Panc1 (cell line): Measurements from ENCODE around the gene ERMAP. TPM values are rescaled to one million over a fixed set of nuclear protein-coding genes. Genes with fewer than 3 reads are reported as not detected.

Source experiments
- ATAC-seq: fragments of 200-7000 bp; cut with Tn5 transposase; 2 replicates; pipeline ENCODE4 v1.9.1; 2020; ENCODE audit warnings: mild to moderate bottlenecking, moderate library complexity
- BruUV-seq: library from RNA; stranded (reverse); fragments of 400-500 nt; replicated peaks from 2 replicates; lab custom pipeline; 2021; lab: Mats Ljungman, UMichigan
- CTCF ChIA-PET: fragments of 300-600 bp; sonication (Branson Sonifier 250); formaldehyde crosslinking; loops from one replicate; lab custom pipeline; 2022; ENCODE audit warnings: antibody characterized with exemption; lab: Charles Lee
- POLR2A ChIA-PET: fragments of 300-600 bp; sonication (Branson Sonifier 250); formaldehyde crosslinking; loops from one replicate; lab custom pipeline; 2022; ENCODE audit warnings: antibody characterized with exemption; lab: Charles Lee
- DNase-seq: peaks from one replicate; pipeline ENCODE4 v3.0.0-alpha.2; 2010; ENCODE audit warnings: low read depth, low spot score
- H3K27ac ChIP-seq: 2 replicates; pipeline ENCODE4 v1.5.1; 2011; ENCODE audit warnings: mild to moderate bottlenecking, low read length, inconsistent platforms
- H3K27me3 ChIP-seq: fragments of 200-500 bp; sonication (Bioruptor generic); 2 replicates; pipeline ENCODE4 v1.6.0; 2014; ENCODE audit warnings: low read length, inconsistent platforms; ENCODE audit not compliant: control insufficient read depth, insufficient read depth
- H3K36me3 ChIP-seq: fragments of 200-500 bp; sonication (Bioruptor generic); 2 replicates; pipeline ENCODE4 v1.5.1; 2014; ENCODE audit warnings: inconsistent platforms, mild to moderate bottlenecking, low read length, moderate library complexity; ENCODE audit not compliant: control insufficient read depth, insufficient read depth
- H3K4me1 ChIP-seq: 2 replicates; pipeline ENCODE4 v1.5.1; 2011; ENCODE audit warnings: inconsistent platforms, mild to moderate bottlenecking, low read length, moderate library complexity; ENCODE audit not compliant: control insufficient read depth, insufficient read depth
- H3K4me3 ChIP-seq, 2 experiments: 2 replicates each; pipeline ENCODE4 v1.5.1; 2011 to 2012; ENCODE audit warnings: low read depth in 2 of 2, low read length in 2 of 2, mild to moderate bottlenecking in 2 of 2, inconsistent platforms in 1 of 2, moderate library complexity in 1 of 2
- H3K9me3 ChIP-seq: fragments of 200-500 bp; sonication (Bioruptor generic); 2 replicates; pipeline ENCODE4 v1.5.1; 2014; ENCODE audit warnings: low read depth, mild to moderate bottlenecking, inconsistent platforms, low read length, moderate library complexity; ENCODE audit not compliant: control insufficient read depth, insufficient read depth
- POLR2AphosphoS5 ChIP-seq: IDR thresholded peaks from 2 replicates; pipeline ENCODE4 v1.6.1; 2012; ENCODE audit warnings: mild to moderate bottlenecking, low read depth, low read length, moderate library complexity
- SIN3A ChIP-seq: IDR thresholded peaks from 2 replicates; pipeline ENCODE4 v1.6.1; 2012; ENCODE audit warnings: low read depth, mild to moderate bottlenecking, low read length, moderate library complexity, borderline replicate concordance; ENCODE audit not compliant: insufficient read depth
- TCF7L2 ChIP-seq: IDR thresholded peaks from 2 replicates; pipeline ENCODE4 v1.6.1; 2011; ENCODE audit warnings: mild to moderate bottlenecking, low read depth, low read length, inconsistent platforms
- in situ Hi-C: cut with HindIII; loops from 2 replicates; pipeline ENCODE4 v1.10.0; 2016; ENCODE audit warnings: low sequenced_read_pairs, low pct_unique_long_range_greater_than_20kb
- intact Hi-C: fragments of 100-400 bp; cut with micrococcal nuclease; formaldehyde crosslinking; loops from one replicate; pipeline ENCODE4 v1.10.0; 2022; ENCODE audit not compliant: unreplicated experiment
- total RNA-seq: library from RNA; stranded (reverse); gene quantifications from one replicate; pipeline ENCODE4 v1.2.1, GENCODE V29; 2021; ENCODE audit not compliant: unreplicated experiment
- TF ChIP-seq, protein P1 (sequence below): fragments of 450-650 bp; IDR thresholded peaks from 2 replicates; pipeline ENCODE4 v1.5.1; 2017; ENCODE audit warnings: mild to moderate bottlenecking
- TF ChIP-seq, protein P2 (sequence below), 2 experiments: IDR thresholded peaks; 2 replicates each; pipeline ENCODE4 v1.6.1; 2011 to 2012; ENCODE audit warnings: low read depth in 2 of 2, control low read depth in 1 of 2, low read length in 1 of 2, mild to moderate bottlenecking in 1 of 2, moderate library complexity in 1 of 2; ENCODE audit not compliant: insufficient read depth in 1 of 2

The ERMAP gene
- total RNA-seq, 1 experiment from 2014 or later = 15.3 TPM

DNA sequence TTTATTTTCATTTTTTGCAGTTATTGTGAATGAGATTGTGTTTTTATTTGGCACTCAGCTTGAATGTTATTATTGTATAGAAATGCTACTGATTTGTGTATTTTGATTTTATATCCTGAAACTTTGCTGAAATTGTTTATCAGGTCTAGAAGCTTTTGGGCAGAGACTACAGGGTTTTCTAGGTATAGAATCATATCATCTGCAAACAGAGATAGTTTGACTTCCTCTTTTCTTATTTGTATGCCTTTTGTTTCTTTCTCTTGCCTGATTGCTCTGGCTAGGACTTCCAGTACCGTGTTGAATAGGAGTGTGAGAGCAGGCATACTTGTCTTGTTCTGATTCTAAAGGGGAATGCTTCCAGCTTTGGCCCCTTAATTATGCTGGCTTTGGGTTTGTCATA, 56.7 kb downstream of the ERMAP start:
- H3K4me1 ChIP-seq = no peaks in the 10 kb centered on the region
- H3K27ac ChIP-seq = no peak overlapping the region
- H3K4me3 ChIP-seq = no peak overlapping the region
- H3K27me3 ChIP-seq = peaks cover 7% of the 10 kb centered on the region
- no peaks in the 10 kb centered on the region for H3K36me3 ChIP-seq
- no peak for TF ChIP-seq POLR2AphosphoS5
- no peak for TF ChIP-seq SIN3A
- TF ChIP-seq, protein P1, sequence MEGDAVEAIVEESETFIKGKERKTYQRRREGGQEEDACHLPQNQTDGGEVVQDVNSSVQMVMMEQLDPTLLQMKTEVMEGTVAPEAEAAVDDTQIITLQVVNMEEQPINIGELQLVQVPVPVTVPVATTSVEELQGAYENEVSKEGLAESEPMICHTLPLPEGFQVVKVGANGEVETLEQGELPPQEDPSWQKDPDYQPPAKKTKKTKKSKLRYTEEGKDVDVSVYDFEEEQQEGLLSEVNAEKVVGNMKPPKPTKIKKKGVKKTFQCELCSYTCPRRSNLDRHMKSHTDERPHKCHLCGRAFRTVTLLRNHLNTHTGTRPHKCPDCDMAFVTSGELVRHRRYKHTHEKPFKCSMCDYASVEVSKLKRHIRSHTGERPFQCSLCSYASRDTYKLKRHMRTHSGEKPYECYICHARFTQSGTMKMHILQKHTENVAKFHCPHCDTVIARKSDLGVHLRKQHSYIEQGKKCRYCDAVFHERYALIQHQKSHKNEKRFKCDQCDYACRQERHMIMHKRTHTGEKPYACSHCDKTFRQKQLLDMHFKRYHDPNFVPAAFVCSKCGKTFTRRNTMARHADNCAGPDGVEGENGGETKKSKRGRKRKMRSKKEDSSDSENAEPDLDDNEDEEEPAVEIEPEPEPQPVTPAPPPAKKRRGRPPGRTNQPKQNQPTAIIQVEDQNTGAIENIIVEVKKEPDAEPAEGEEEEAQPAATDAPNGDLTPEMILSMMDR = no peak
- no peak for TF ChIP-seq TCF7L2
- TF ChIP-seq, protein P2, sequence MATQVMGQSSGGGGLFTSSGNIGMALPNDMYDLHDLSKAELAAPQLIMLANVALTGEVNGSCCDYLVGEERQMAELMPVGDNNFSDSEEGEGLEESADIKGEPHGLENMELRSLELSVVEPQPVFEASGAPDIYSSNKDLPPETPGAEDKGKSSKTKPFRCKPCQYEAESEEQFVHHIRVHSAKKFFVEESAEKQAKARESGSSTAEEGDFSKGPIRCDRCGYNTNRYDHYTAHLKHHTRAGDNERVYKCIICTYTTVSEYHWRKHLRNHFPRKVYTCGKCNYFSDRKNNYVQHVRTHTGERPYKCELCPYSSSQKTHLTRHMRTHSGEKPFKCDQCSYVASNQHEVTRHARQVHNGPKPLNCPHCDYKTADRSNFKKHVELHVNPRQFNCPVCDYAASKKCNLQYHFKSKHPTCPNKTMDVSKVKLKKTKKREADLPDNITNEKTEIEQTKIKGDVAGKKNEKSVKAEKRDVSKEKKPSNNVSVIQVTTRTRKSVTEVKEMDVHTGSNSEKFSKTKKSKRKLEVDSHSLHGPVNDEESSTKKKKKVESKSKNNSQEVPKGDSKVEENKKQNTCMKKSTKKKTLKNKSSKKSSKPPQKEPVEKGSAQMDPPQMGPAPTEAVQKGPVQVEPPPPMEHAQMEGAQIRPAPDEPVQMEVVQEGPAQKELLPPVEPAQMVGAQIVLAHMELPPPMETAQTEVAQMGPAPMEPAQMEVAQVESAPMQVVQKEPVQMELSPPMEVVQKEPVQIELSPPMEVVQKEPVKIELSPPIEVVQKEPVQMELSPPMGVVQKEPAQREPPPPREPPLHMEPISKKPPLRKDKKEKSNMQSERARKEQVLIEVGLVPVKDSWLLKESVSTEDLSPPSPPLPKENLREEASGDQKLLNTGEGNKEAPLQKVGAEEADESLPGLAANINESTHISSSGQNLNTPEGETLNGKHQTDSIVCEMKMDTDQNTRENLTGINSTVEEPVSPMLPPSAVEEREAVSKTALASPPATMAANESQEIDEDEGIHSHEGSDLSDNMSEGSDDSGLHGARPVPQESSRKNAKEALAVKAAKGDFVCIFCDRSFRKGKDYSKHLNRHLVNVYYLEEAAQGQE (IDR thresholded peaks at IDR 0.05; ENCODE audit: insufficient read depth in 1 of 2, low read depth in 2 of 2, low read length in 1 of 2) = no peak
- in situ Hi-C loops (no loop called here), intact Hi-C loops (no loop called here)
- BruUV-seq = no TSS peak
- H3K9me3 ChIP-seq = no peaks in the 10 kb centered on the region
- ATAC-seq (no peak), DNase-seq (no peak)
- CTCF ChIA-PET = no interaction called here
- POLR2A ChIA-PET = interaction anchor here (0.6 to 0.7 kb wide), 2 partner anchors 31 to 1536 kb away, joined by 3 to 13 read pairs; no protein-coding TSS in a partner anchor

- H3K36me3 ChIP-seq = no peaks in the 10 kb centered on the region
- CTCF ChIA-PET = no interaction called here
- H3K27me3 ChIP-seq = peaks cover 7% of the 10 kb centered on the region
- H3K4me3 ChIP-seq = no peak overlapping the region
- BruUV-seq = no TSS peak
- H3K9me3 ChIP-seq = no peaks in the 10 kb centered on the region; the same call in 1 of the 2 replicates
- TF ChIP-seq, protein P2 (IDR thresholded peaks at IDR 0.05; ENCODE audit: insufficient read depth in 1 of 2, low read depth in 2 of 2, low read length in 1 of 2) = no peak
- no peak for TF ChIP-seq POLR2AphosphoS5
- no peak for TF ChIP-seq SIN3A
- no peak for TF ChIP-seq TCF7L2
- TF ChIP-seq, protein P1 = no peak
- in situ Hi-C loops (no loop called here), intact Hi-C loops (no loop called here)
- H3K27ac ChIP-seq = no peak overlapping the region
- ATAC-seq (no peak), DNase-seq (no peak)
- H3K4me1 ChIP-seq = no peaks in the 10 kb centered on the region
- POLR2A ChIA-PET = no interaction called here
These were observed 59.1 kb downstream of the ERMAP start for GRCh38 chr1:42876009-42876408.
